HG03521 (cell line): ENCODE measurements around the gene ANGPTL8.

Source experiments
- ATAC-seq: cut with Tn5 transposase; IDR thresholded peaks from one replicate; pipeline ENCODE4 v1.9.1; 2021; ENCODE audit warnings: mild to moderate bottlenecking, moderate library complexity; ENCODE audit not compliant: unreplicated experiment

Gene ANGPTL8

DNA sequence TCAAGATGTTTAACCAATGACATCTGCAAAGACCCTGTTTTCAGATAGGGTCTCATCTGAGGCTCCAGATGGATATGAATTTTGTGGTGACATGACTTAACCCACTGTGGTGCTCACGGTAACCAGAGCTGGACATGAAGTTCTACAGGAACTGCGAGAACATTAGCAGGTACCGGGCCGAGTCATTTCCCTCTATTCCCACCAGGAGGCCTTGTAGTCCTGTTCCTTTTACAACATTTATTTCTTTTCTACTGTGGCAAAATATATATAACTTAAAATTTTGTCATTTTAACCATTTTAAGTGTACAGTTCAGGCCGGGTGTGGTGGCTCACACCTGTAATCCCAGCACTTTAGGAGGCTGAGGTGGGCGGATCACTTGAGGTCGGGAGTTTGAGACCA is 48.9 kb downstream of the ANGPTL8 start:
- ATAC-seq, result no peak

DNA sequence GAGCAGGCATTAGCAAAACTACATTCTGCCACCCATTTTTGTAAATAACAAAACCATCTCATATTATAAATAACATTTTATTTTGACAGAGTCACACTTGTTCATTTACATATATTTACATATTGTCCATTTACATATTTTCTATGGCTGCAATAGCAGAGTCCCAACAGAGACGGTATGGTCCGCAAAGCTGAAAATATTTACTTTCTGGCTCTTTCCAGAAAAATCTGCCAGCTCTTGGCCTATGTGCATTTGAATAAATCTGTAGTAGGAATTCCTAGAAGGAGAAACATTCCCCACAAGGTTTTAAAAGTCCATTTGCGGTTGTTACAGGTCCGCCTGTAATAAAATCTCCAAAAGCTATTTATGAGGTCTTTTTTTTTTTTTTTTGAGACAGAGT is 50.8 kb downstream of the ANGPTL8 start:
- no peak for ATAC-seq

DNA sequence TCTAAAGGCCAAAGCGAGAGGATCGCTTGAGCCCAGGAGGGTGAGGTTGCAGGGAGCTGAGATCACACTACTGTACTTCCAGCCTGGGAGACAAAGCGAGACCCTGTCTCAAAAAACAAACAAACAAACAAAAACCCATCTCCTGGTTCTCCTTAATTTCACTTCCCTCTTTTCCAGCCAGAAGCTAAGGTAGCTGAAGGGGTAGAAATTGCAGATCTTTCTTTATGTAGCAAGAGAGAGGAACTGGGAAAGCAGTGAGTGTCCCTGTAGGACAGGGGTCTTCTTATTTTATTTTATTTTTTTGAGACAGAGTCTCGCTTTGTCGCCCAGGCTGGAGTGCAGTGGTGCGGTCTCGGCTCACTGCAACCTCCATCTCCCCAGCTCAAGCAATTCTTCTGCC is 52.0 kb downstream of the ANGPTL8 start:
- ATAC-seq, result no peak
